ENCODE data around the gene NHS. TPM values are rescaled to one million over a fixed set of nuclear protein-coding genes. Genes with fewer than 3 reads are reported as not detected.

Gene NHS
- total RNA-seq, 1 donor: 10.5 TPM

GRCh38 chrX:17735406-17735805 lies 360.4 kb downstream of the NHS start:
- no peak for DNase-seq (ENCODE audit: insufficient read length, low spot score, missing footprints)
- no peak for TF ChIP-seq CTCF (IDR thresholded peaks at IDR 0.05; ENCODE audit: extremely low read depth, low read depth, low read length)
- Histone ChIP-seq H3K36me3 (ENCODE audit: insufficient read depth, low read length) (no peaks in the 10 kb centered on the region), H3K9me3 (ENCODE audit: low read depth, low read length) (no peaks in the 10 kb centered on the region), H3K4me1 (ENCODE audit: insufficient read depth, low read length) (peaks cover 7% of the 10 kb centered on the region), H3K27me3 (ENCODE audit: insufficient read depth, low read length) (no peaks in the 10 kb centered on the region), H3K79me2 (ENCODE audit: insufficient read depth, low read length) (peaks cover 24% of the 10 kb centered on the region), H3K27ac (ENCODE audit: low read depth, low read length) (no peak overlapping the region), H3K4me2 (ENCODE audit: insufficient read depth, low read length) (no peak overlapping the region), H4K20me1 (ENCODE audit: insufficient read depth, low read length) (no peaks in the 10 kb centered on the region), H2AFZ (ENCODE audit: low read length) (no peak overlapping the region), H3K4me3 (ENCODE audit: insufficient read depth, low read length) (no peak overlapping the region)

GRCh38 chrX:17736478-17736855 lies 361.5 kb downstream of the NHS start:
- peak overlapping the region; percentile 68 for H3K4me3 ChIP-seq (ENCODE audit: insufficient read depth, low read length)
- no peak for DNase-seq (ENCODE audit: insufficient read length, low spot score, missing footprints)
- peaks cover 7% of the 10 kb centered on the region for H3K4me1 ChIP-seq (ENCODE audit: insufficient read depth, low read length)
- no peaks in the 10 kb centered on the region for H3K9me3 ChIP-seq (ENCODE audit: low read depth, low read length)
- peak overlapping the region; percentile 64 for H3K4me2 ChIP-seq (ENCODE audit: insufficient read depth, low read length)
- peaks cover 34% of the 10 kb centered on the region for H3K79me2 ChIP-seq (ENCODE audit: insufficient read depth, low read length)
- H4K20me1 ChIP-seq (ENCODE audit: insufficient read depth, low read length): no peaks in the 10 kb centered on the region
- H3K27me3 ChIP-seq (ENCODE audit: insufficient read depth, low read length): no peaks in the 10 kb centered on the region
- TF ChIP-seq CTCF (IDR thresholded peaks at IDR 0.05; ENCODE audit: extremely low read depth, low read depth, low read length): no peak
- no peaks in the 10 kb centered on the region for H3K36me3 ChIP-seq (ENCODE audit: insufficient read depth, low read length)
- H3K27ac ChIP-seq (ENCODE audit: low read depth, low read length): peak overlapping the region; percentile 64
- H2AFZ ChIP-seq (ENCODE audit: low read length): peak overlapping the region; percentile 40

DNA sequence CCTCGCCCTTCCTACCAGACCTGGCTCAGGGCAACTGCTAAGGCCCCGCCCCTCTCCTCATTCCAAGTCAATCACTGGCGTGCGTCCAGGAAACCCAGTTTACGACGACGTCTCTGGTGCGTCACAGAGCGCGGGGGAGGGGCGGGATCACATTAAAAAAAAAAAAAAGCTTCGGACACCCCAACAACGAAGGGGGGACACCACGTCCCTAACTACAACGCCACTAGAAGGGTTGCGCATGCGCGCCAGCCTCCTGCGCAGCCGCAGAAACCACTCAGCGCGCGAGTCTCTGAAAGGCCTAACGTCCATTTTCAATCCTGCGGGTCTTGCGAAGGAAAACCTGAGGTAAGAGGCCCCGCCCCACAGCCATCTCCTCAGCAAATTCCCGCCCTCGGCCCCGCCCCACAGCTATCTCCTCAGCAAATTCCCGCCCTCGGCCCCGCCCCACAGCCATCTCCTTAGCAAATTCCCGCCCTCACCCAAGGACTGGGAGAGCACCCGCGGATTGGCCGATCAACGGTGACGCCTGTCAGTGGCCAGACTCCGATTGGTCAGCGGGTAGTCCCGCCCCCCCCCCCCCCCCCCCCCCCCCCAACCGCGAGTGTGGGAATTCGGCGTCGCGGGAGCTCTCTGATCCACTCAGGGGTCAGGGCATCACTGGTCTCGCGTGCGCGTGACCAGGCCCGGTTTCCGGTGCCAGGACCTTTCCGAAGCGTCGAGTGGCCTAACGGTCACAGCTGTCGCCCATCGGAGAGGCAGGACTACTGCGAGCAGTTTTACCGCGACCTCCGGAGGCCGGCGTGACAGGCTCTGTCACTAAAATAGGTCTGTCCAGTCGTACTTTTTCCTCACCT lies 362.1 kb downstream of the NHS start, which contains the start of gene SCML1:
Gene SCML1 (plus strand): TSS at position 638 of the 854 bp plus-strand sequence. CDS start 6,694 bp downstream, outside the sequence.
- Histone ChIP-seq H4K20me1 (ENCODE audit: insufficient read depth, low read length) (no peaks in the 10 kb centered on the region), H3K4me2 (ENCODE audit: insufficient read depth, low read length) (peak within 1 kb of the TSS; percentile 85), H3K36me3 (ENCODE audit: insufficient read depth, low read length) (no peaks in the 10 kb centered on the region), H2AFZ (ENCODE audit: low read length) (peak within 1 kb of the TSS; percentile 71), H3K4me3 (ENCODE audit: insufficient read depth, low read length) (peak within 1 kb of the TSS; percentile 83), H3K27me3 (ENCODE audit: insufficient read depth, low read length) (no peaks in the 10 kb centered on the region), H3K79me2 (ENCODE audit: insufficient read depth, low read length) (peaks cover 39% of the 10 kb centered on the region), H3K27ac (ENCODE audit: low read depth, low read length) (peak within 1 kb of the TSS; percentile 95), H3K9me3 (ENCODE audit: low read depth, low read length) (no peaks in the 10 kb centered on the region), H3K4me1 (ENCODE audit: insufficient read depth, low read length) (peaks cover 5% of the 10 kb centered on the region)
- no peak for TF ChIP-seq CTCF (IDR thresholded peaks at IDR 0.05; ENCODE audit: extremely low read depth, low read depth, low read length)
- DNase-seq (ENCODE audit: insufficient read length, low spot score, missing footprints): peak; percentile 91

DNA sequence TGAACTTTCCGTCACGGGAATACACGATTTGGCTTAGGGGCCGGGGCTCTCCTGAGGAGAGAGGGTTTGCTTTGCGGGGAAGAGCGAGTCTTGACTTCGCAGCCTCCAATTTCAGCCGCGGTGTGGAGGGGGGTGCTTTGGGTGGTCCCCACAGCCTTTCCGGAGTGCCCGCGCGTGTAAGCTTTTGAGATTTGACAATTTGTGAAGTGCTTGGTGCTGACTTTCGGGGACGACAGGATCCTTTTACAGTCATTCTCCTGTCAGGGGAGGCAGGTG lies 362.6 kb downstream of the NHS start:
- peaks cover 44% of the 10 kb centered on the region for H3K79me2 ChIP-seq (ENCODE audit: insufficient read depth, low read length)
- H3K4me2 ChIP-seq (ENCODE audit: insufficient read depth, low read length): peak overlapping the region; percentile 85
- no peaks in the 10 kb centered on the region for H3K27me3 ChIP-seq (ENCODE audit: insufficient read depth, low read length)
- no peak for TF ChIP-seq CTCF (IDR thresholded peaks at IDR 0.05; ENCODE audit: extremely low read depth, low read depth, low read length)
- no peaks in the 10 kb centered on the region for H4K20me1 ChIP-seq (ENCODE audit: insufficient read depth, low read length)
- peak overlapping the region; percentile 71 for H2AFZ ChIP-seq (ENCODE audit: low read length)
- H3K4me3 ChIP-seq (ENCODE audit: insufficient read depth, low read length): peak overlapping the region; percentile 83
- no peak for DNase-seq (ENCODE audit: insufficient read length, low spot score, missing footprints)
- H3K27ac ChIP-seq (ENCODE audit: low read depth, low read length): peak overlapping the region; percentile 95
- no peaks in the 10 kb centered on the region for H3K9me3 ChIP-seq (ENCODE audit: low read depth, low read length)
- no peaks in the 10 kb centered on the region for H3K36me3 ChIP-seq (ENCODE audit: insufficient read depth, low read length)
- peaks cover 4% of the 10 kb centered on the region for H3K4me1 ChIP-seq (ENCODE audit: insufficient read depth, low read length)

Measured in osteoblast (primary cell).